B cell (primary cell): ENCODE data around the gene KCNF1. TPM values are rescaled to one million over a fixed set of nuclear protein-coding genes. Genes with fewer than 3 reads are reported as not detected.
"Not testable (repeated sequence)": the region's sequence is repeated elsewhere in the genome, so short reads cannot be mapped to it uniquely, and the experiment has no call there.

Source experiments
- ATAC-seq: fragments of 200-7000 bp; cut with Tn5 transposase; one replicate; pipeline ENCODE4 v1.10.0; 2021; ENCODE audit warnings: low read depth, mild to moderate bottlenecking, moderate number of reproducible peaks, moderate library complexity
- CTCF ChIA-PET: fragments of 350-600 bp; sonication (Branson Sonifier 250); formaldehyde crosslinking; loops from one replicate; lab custom pipeline; 2021; ENCODE audit warnings: antibody characterized with exemption, inconsistent platforms; lab: Charles Lee
- POLR2A ChIA-PET: fragments of 350-600 bp; sonication (Branson Sonifier 250); formaldehyde crosslinking; loops from one replicate; lab custom pipeline; 2021; ENCODE audit warnings: antibody characterized with exemption; lab: Charles Lee
- DNase-seq: peaks from one replicate; pipeline ENCODE4 v3.0.0; 2013
- H2AFZ ChIP-seq: 2 replicates; pipeline ENCODE4 v1.6.1; 2012; ENCODE audit warnings: mild to moderate bottlenecking, low read depth, low read length; ENCODE audit not compliant: insufficient read depth, poor library complexity, severe bottlenecking
- H3K27ac ChIP-seq, 2 donors: 1 replicate in 1 of 2; 2 replicates in 1 of 2; pipeline ENCODE4 v1.5.1; 2012 to 2013; ENCODE audit warnings: low read length in 2 of 2, mild to moderate bottlenecking in 2 of 2, moderate library complexity in 1 of 2
- H3K27me3 ChIP-seq, 4 experiments: fragments of 200-600 bp in 1 of 4; sonication (generic) in 1 of 4; replicated peaks in 1 of 4; 1 replicate in 2 of 4; 2 replicates in 2 of 4; pipeline versions ENCODE4 v1.6.1 to v1.7.0; 2013 to 2016; ENCODE audit warnings: low read length in 3 of 4, mild to moderate bottlenecking in 2 of 4, mixed read lengths in 1 of 4, moderate library complexity in 1 of 4; ENCODE audit not compliant: insufficient read depth in 4 of 4, control insufficient read depth in 3 of 4; ENCODE audit errors: control extremely low read depth in 1 of 4
- H3K36me3 ChIP-seq, 2 experiments: replicated peaks in 1 of 2; 1 replicate in 1 of 2; 2 replicates in 1 of 2; pipeline versions ENCODE4 v1.6.1 to v1.7.1; 2013; ENCODE audit warnings: low read length in 1 of 2; ENCODE audit not compliant: insufficient read depth in 2 of 2, control insufficient read depth in 1 of 2; ENCODE audit errors: control extremely low read depth in 1 of 2, extremely low read depth in 1 of 2
- H3K4me1 ChIP-seq, 2 donors: fragments of 200-600 bp in 1 of 2; sonication (generic) in 1 of 2; 1 replicate in 1 of 2; 2 replicates in 1 of 2; pipeline versions ENCODE4 v1.5.1 to v1.6.1; 2013 to 2017; ENCODE audit warnings: low read length in 2 of 2; ENCODE audit not compliant: control insufficient read depth in 2 of 2, insufficient read depth in 2 of 2
- H3K4me2 ChIP-seq: replicated peaks from 2 replicates; pipeline ENCODE3; 2012; ENCODE audit warnings: mild to moderate bottlenecking, low read depth, low read length; ENCODE audit not compliant: poor library complexity, severe bottlenecking
- H3K4me3 ChIP-seq, 5 experiments: fragments of 200-600 bp in 1 of 5; sonication (generic) in 1 of 5; 1 replicate in 3 of 5; 2 replicates in 2 of 5; pipeline versions ENCODE4 v1.5.1 to v1.7.0; 2011 to 2016; ENCODE audit warnings: low read length in 4 of 5, mild to moderate bottlenecking in 4 of 5, low read depth in 2 of 5, control low read depth in 1 of 5, moderate library complexity in 1 of 5; ENCODE audit not compliant: insufficient read depth in 1 of 5; ENCODE audit errors: control extremely low read depth in 1 of 5, extremely low read depth in 1 of 5
- H3K79me2 ChIP-seq: fragments of 200-600 bp; sonication (generic); one replicate; pipeline ENCODE4 v1.6.0; 2016; ENCODE audit warnings: low read length; ENCODE audit not compliant: control insufficient read depth, insufficient read depth
- H3K9ac ChIP-seq: fragments of 200-600 bp; sonication (generic); 2 replicates; pipeline ENCODE4 v1.6.1; 2017; ENCODE audit warnings: mild to moderate bottlenecking, low read length, moderate library complexity
- H3K9me3 ChIP-seq, 3 donors: one replicate each; pipeline versions ENCODE4 v1.6.1 to v1.7.1; 2013; ENCODE audit warnings: low read length in 2 of 3; ENCODE audit not compliant: control insufficient read depth in 2 of 3, insufficient read depth in 1 of 3; ENCODE audit errors: control extremely low read depth in 1 of 3
- H4K20me1 ChIP-seq: 2 replicates; pipeline ENCODE4 v1.6.0; 2012; ENCODE audit warnings: mild to moderate bottlenecking, low read length; ENCODE audit not compliant: insufficient read depth, control insufficient read depth, poor library complexity, severe bottlenecking
- H3K27ac Mint-ChIP-seq: one replicate; pipeline ENCODE4 v1.8.0; 2021; ENCODE audit warnings: mixed read lengths
- H3K27me3 Mint-ChIP-seq: one replicate; pipeline ENCODE4 v1.8.0; 2021; ENCODE audit warnings: mixed read lengths
- H3K4me1 Mint-ChIP-seq: one replicate; pipeline ENCODE4 v1.8.0; 2021; ENCODE audit warnings: mixed read lengths
- H3K4me3 Mint-ChIP-seq: one replicate; pipeline ENCODE4 v1.8.0; 2021; ENCODE audit warnings: mixed read lengths
- H3K9me3 Mint-ChIP-seq: one replicate; pipeline ENCODE4 v1.8.0; 2022; ENCODE audit warnings: mixed read lengths; ENCODE audit not compliant: insufficient read depth
- EZH2 ChIP-seq: IDR thresholded peaks from 2 replicates; pipeline ENCODE4 v1.6.1; 2012; ENCODE audit warnings: borderline replicate concordance, low read depth, mild to moderate bottlenecking, moderate library complexity, low read length; ENCODE audit not compliant: insufficient read depth, poor library complexity, severe bottlenecking
- WGBS: methylation state at CpG from one replicate; pipeline ENCODE4 v1.1.5; 2013; ENCODE audit warnings: missing lambda C conversion rate; ENCODE audit not compliant: insufficient coverage; 5-methylcytosine and 5-hydroxymethylcytosine counted together
- intact Hi-C: fragments of 100-400 bp; cut with micrococcal nuclease; formaldehyde crosslinking; loops from one replicate; pipeline ENCODE4 v1.10.0; 2022
- polyA plus RNA-seq: library from polyadenylated mRNA; depleted of rRNA; stranded (reverse); fragments of >200 nt; gene quantifications from 2 replicates; pipeline ENCODE4 v1.2.3, GENCODE V29; 2012
- total RNA-seq, 2 donors: library from RNA; stranded (reverse); fragments of 120-200 nt in 1 of 2; gene quantifications; 1 replicate in 1 of 2; 2 replicates in 1 of 2; pipeline versions ENCODE4 v1.2.3 to v1.2.4, GENCODE V29; 2013 to 2022
- TF ChIP-seq, protein P1 (sequence below): fragments of 200-600 bp; IDR thresholded peaks from one replicate; pipeline ENCODE4 v1.8.0; 2022; ENCODE audit warnings: antibody characterized with exemption, mild to moderate bottlenecking

The KCNF1 gene
- total and polyA plus RNA-seq, 2 donors (not counting 1 experiment from before 2014, with no cell fraction given) = not detected

DNA sequence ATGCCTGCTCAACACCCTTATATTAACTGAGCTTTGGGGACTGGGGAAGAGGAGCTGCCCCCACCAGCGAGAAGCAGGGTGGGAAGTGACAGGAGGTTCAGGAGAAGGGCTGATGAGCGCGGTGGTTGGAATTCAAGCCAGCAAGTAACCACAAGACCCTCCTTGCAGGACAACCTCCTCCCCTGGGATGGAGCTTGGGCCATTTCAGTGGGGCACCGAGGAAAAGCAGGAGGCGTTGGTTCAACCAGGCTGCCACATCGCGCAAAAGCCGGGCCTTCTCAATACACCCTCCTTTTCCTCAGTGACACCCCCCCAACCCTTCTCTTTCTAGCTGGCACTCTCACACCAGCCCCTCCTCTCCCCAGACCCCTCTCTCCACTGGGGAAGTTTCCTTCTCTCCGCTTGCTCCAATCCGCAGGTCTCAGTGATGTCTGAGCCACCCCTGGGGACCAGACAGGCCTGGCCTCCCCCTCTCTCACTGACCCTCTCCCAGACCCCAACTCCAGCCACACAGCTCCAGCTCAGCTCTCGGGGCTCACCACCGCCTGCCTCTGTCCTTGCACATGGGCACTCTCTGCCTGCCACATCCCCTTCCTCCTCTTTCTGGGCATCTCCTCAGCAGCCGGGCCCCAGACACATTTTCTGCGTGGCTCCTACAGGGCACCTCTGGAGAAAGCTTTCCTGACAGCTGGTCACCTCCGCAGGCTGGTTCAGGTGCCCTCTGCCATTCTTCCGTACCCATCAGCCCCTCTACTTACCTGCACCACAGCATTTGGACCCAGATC is 44.5 kb downstream of the KCNF1 start:
- WGBS = 92% methylated on average over 14 of the region's 16 CpGs
- no peak overlapping the region for H3K9ac ChIP-seq
- ATAC-seq (no peak), DNase-seq (no peak)
- TF ChIP-seq, protein P1, sequence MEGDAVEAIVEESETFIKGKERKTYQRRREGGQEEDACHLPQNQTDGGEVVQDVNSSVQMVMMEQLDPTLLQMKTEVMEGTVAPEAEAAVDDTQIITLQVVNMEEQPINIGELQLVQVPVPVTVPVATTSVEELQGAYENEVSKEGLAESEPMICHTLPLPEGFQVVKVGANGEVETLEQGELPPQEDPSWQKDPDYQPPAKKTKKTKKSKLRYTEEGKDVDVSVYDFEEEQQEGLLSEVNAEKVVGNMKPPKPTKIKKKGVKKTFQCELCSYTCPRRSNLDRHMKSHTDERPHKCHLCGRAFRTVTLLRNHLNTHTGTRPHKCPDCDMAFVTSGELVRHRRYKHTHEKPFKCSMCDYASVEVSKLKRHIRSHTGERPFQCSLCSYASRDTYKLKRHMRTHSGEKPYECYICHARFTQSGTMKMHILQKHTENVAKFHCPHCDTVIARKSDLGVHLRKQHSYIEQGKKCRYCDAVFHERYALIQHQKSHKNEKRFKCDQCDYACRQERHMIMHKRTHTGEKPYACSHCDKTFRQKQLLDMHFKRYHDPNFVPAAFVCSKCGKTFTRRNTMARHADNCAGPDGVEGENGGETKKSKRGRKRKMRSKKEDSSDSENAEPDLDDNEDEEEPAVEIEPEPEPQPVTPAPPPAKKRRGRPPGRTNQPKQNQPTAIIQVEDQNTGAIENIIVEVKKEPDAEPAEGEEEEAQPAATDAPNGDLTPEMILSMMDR = no peak
- Mint-ChIP-seq H3K4me1 (no peaks in the 10 kb centered on the region), H3K4me3 (no peak overlapping the region), H3K27ac (no peak overlapping the region), H3K27me3 (no peaks in the 10 kb centered on the region), H3K9me3 (no peaks in the 10 kb centered on the region)
- H3K27ac ChIP-seq = no peak overlapping the region
- H3K27me3 ChIP-seq = peaks cover 0 to 9% (median 1%) of the 10 kb centered on the region in 4 experiments
- ChIA-PET CTCF (no interaction called here), POLR2A (no interaction called here)
- H2AFZ ChIP-seq = no peak overlapping the region
- H3K4me2 ChIP-seq = no peak overlapping the region
- no peaks in the 10 kb centered on the region for H3K4me1 ChIP-seq
- no peaks in the 10 kb centered on the region for H4K20me1 ChIP-seq
- H3K4me3 ChIP-seq = no peak overlapping the region
- H3K36me3 ChIP-seq = no peaks in the 10 kb centered on the region
- intact Hi-C loops = no loop called here
- no peaks in the 10 kb centered on the region for H3K79me2 ChIP-seq
- no peaks in the 10 kb centered on the region for H3K9me3 ChIP-seq

- H3K4me1 ChIP-seq = no peaks in the 10 kb centered on the region
- intact Hi-C loops = no loop called here
- H3K27ac Mint-ChIP-seq = no peak overlapping the region
- H3K9ac ChIP-seq = no peak overlapping the region
- ATAC-seq = no peak
- TF ChIP-seq EZH2 = no peak
- TF ChIP-seq, protein P1 = no peak
- no peaks in the 10 kb centered on the region for H4K20me1 ChIP-seq
- no peaks in the 10 kb centered on the region for H3K9me3 ChIP-seq
- H3K79me2 ChIP-seq = no peaks in the 10 kb centered on the region
- CTCF ChIA-PET = no interaction called here
- POLR2A ChIA-PET = no interaction called here
- H3K4me1 Mint-ChIP-seq = no peaks in the 10 kb centered on the region
- no peak overlapping the region for H3K27ac ChIP-seq
- H3K36me3 ChIP-seq = no peaks in the 10 kb centered on the region
- H3K27me3 Mint-ChIP-seq = no peaks in the 10 kb centered on the region
- H2AFZ ChIP-seq = no peak overlapping the region
- WGBS = 100% methylated on average over 2 of the region's 3 CpGs
- no peak overlapping the region for H3K4me3 ChIP-seq
- H3K4me3 Mint-ChIP-seq = no peak overlapping the region
- peaks cover 0 to 7% (median 0%) of the 10 kb centered on the region in 4 experiments for H3K27me3 ChIP-seq
- no peaks in the 10 kb centered on the region for H3K9me3 Mint-ChIP-seq
- no peak overlapping the region for H3K4me2 ChIP-seq
- DNase-seq = no peak
Measured at GRCh38 chr2:10957391-10957790, 45.7 kb downstream of the KCNF1 start.

DNA sequence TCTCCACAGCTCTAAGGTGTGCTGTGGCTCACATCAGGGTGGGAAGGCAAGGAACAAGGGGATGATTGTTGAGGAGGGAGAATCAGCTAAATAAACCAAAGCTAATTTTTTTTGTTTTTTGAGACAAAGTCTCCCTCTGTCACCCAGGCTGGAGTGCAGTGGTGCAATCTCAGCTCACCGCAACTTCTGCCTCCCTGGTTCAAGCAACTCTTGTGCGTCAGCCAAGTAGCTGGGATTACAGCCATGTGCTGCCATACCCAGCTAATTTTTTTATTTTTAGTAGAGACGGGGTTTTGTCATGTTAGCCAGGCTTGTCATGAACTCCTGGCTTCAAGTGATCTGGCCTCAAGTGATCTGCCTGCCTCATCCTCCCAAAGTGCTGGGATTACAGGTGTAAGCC is 46.7 kb downstream of the KCNF1 start:
- peaks cover 0 to 10% (median 0%) of the 10 kb centered on the region in 4 experiments for H3K27me3 ChIP-seq
- H2AFZ ChIP-seq, ATAC-seq, H3K27ac Mint-ChIP-seq, H3K4me1 ChIP-seq, H3K79me2 ChIP-seq, DNase-seq, H3K9ac ChIP-seq, H3K36me3 ChIP-seq, H3K4me1 Mint-ChIP-seq, H3K9me3 ChIP-seq, H3K4me3 ChIP-seq, H4K20me1 ChIP-seq, H3K27ac ChIP-seq, H3K4me2 ChIP-seq, H3K9me3 Mint-ChIP-seq, intact Hi-C loops, POLR2A ChIA-PET, H3K4me3 Mint-ChIP-seq, CTCF ChIA-PET, H3K27me3 Mint-ChIP-seq: not testable (repeated sequence)
- 80% methylated on average over 2 of the region's 3 CpGs for WGBS
